ENCODE results near the gene S100A7A. TPM values are rescaled to one million over a fixed set of nuclear protein-coding genes. Genes with fewer than 3 reads are reported as not detected.
"Not testable (repeated sequence)": the region's sequence is repeated elsewhere in the genome, so short reads cannot be mapped to it uniquely, and the experiment has no call there.

S100A7A gene
- total and polyA plus RNA-seq, 2 of the 8 experiments (the other 6 are each of a cell fraction or from before 2014, with no cell fraction given), result not detected

DNA sequence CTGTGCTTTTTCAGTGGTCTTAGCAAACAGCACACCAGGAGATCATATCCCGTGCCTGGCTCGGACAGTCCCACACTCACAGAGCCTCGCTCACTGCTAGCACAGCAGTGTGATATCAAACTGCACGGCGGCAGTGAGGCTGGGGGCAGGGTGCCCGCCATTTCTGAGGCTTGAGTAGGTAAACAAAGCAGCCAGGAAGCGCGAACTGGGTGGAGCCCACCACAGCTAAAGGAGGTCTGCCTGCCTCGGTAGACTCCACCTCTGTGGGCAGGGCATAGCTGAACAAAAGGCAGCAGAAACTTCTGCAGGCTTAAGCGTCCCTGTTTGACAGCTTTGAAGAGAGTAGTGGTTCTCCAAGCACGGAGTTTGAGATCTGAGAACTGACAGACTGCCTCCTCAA lies 9.0 kb upstream of the S100A7A start:
- not testable (repeated sequence) for H3K9ac ChIP-seq (replicated peaks in 1 of 4; ENCODE audit: extremely low read depth in 1 of 4, low read depth in 3 of 4, low read length in 3 of 4); H2AFZ ChIP-seq (ENCODE audit: low read length); H3K56ac ChIP-seq (replicated peaks; ENCODE audit: insufficient read length, low read depth, low read length); H3K79me2 ChIP-seq (ENCODE audit: control insufficient read depth in 1 of 2, insufficient read depth in 2 of 2, low read length in 2 of 2); H3K4me2 ChIP-seq (ENCODE audit: insufficient read depth in 1 of 2, low read depth in 2 of 2, low read length in 2 of 2); H4K5ac ChIP-seq (ENCODE audit: insufficient read length, low read depth, low read length); H3K23ac ChIP-seq (ENCODE audit: insufficient read length); H3K9me3 ChIP-seq (ENCODE audit: insufficient read depth in 2 of 2, low read depth in 1 of 2, low read length in 1 of 2); H2BK12ac ChIP-seq (ENCODE audit: low read depth, low read length); H3K18ac ChIP-seq (ENCODE audit: extremely low read depth, low read length); H3K4me3 ChIP-seq (ENCODE audit: extremely low read depth in 1 of 4, insufficient read depth in 2 of 4, low read depth in 3 of 4, low read length in 4 of 4); H3K79me1 ChIP-seq (ENCODE audit: low read depth, low read length); H2BK20ac ChIP-seq (ENCODE audit: low read length); H3K14ac ChIP-seq (ENCODE audit: insufficient read length); H3K23me2 ChIP-seq (ENCODE audit: low read depth, low read length); H3K4me1 ChIP-seq (replicated peaks in 1 of 4; ENCODE audit: control insufficient read depth in 3 of 4, insufficient read depth in 4 of 4, low read length in 3 of 4); H3K27ac ChIP-seq (ENCODE audit: low read depth, low read length); H4K8ac ChIP-seq (ENCODE audit: extremely low read depth, insufficient read depth, low read length); H4K20me1 ChIP-seq (replicated peaks in 1 of 2; ENCODE audit: control insufficient read depth in 1 of 2, insufficient read depth in 2 of 2, low read length in 2 of 2); H3K4ac ChIP-seq (replicated peaks; ENCODE audit: insufficient read length, low read depth, low read length); H2BK5ac ChIP-seq (ENCODE audit: low read depth, low read length); H2BK15ac ChIP-seq (ENCODE audit: low read length); FAIRE-seq; H4K91ac ChIP-seq (replicated peaks; ENCODE audit: insufficient read length, low read length); H2BK120ac ChIP-seq (replicated peaks; ENCODE audit: low read depth, low read length); H3K36me3 ChIP-seq (ENCODE audit: control insufficient read depth in 2 of 4, insufficient read depth in 4 of 4, low read length in 3 of 4)
- ChIA-PET CTCF (ENCODE audit: partially characterized antibody) (interaction anchor here (0.8 to 3.0 kb wide), 9 partner anchors 10 to 102 kb away, joined by 3 to 8 read pairs (median 4); no protein-coding TSS in a partner anchor), POLR2A (ENCODE audit: partially characterized antibody) (interaction anchor here (0.8 kb wide), 1 partner anchor 87 kb away, joined by 3 read pairs; no protein-coding TSS in a partner anchor)
- peak in 1 of 2 experiments; percentile 29 for DNase-seq (ENCODE audit: low read depth in 1 of 2, low spot score in 2 of 2)
- 79% methylated on average over 11 of the region's 11 CpGs; no CpG with 5 or more reads in 1 of the 2 experiments for WGBS, 2 experiments (ENCODE audit: extremely low coverage in 1 of 2, insufficient coverage in 1 of 2, insufficient read length in 1 of 2, insufficient replicate concordance in 2 of 2, low coverage in 1 of 2, low lambda C conversion rate in 2 of 2, missing lambda C conversion rate in 1 of 2)
- Histone ChIP-seq H2AK5ac (ENCODE audit: low read depth, low read length) (0 out of 2 replicates have a peak overlapping the region, but pooled peaks have one; percentile 53), H3K27me3 (replicated peaks in 1 of 4; ENCODE audit: control insufficient read depth in 3 of 4, extremely low read depth in 1 of 4, insufficient read depth in 3 of 4, low read length in 3 of 4) (peaks cover 0 to 11% (median 8%) of the 10 kb centered on the region in 4 experiments; a peak in 6 of 7 replicates)

- H4K20me1 ChIP-seq (replicated peaks in 1 of 2; ENCODE audit: control insufficient read depth in 1 of 2, insufficient read depth in 2 of 2, low read length in 2 of 2); H3K23ac ChIP-seq (ENCODE audit: insufficient read length); FAIRE-seq; POLR2A ChIA-PET (ENCODE audit: partially characterized antibody); H4K8ac ChIP-seq (ENCODE audit: extremely low read depth, insufficient read depth, low read length); H3K9me3 ChIP-seq (ENCODE audit: insufficient read depth in 2 of 2, low read depth in 1 of 2, low read length in 1 of 2); H3K79me1 ChIP-seq (ENCODE audit: low read depth, low read length); H3K4me1 ChIP-seq (replicated peaks in 1 of 4; ENCODE audit: control insufficient read depth in 3 of 4, insufficient read depth in 4 of 4, low read length in 3 of 4); H3K9ac ChIP-seq (replicated peaks in 1 of 4; ENCODE audit: extremely low read depth in 1 of 4, low read depth in 3 of 4, low read length in 3 of 4); H3K4me2 ChIP-seq (ENCODE audit: insufficient read depth in 1 of 2, low read depth in 2 of 2, low read length in 2 of 2); H3K27me3 ChIP-seq (replicated peaks in 1 of 4; ENCODE audit: control insufficient read depth in 3 of 4, extremely low read depth in 1 of 4, insufficient read depth in 3 of 4, low read length in 3 of 4); DNase-seq (ENCODE audit: low read depth in 1 of 2, low spot score in 2 of 2); H4K5ac ChIP-seq (ENCODE audit: insufficient read length, low read depth, low read length); H3K4ac ChIP-seq (replicated peaks; ENCODE audit: insufficient read length, low read depth, low read length); H3K79me2 ChIP-seq (ENCODE audit: control insufficient read depth in 1 of 2, insufficient read depth in 2 of 2, low read length in 2 of 2); H2BK15ac ChIP-seq (ENCODE audit: low read length); H3K18ac ChIP-seq (ENCODE audit: extremely low read depth, low read length); H2AK5ac ChIP-seq (ENCODE audit: low read depth, low read length); H3K14ac ChIP-seq (ENCODE audit: insufficient read length); H2BK12ac ChIP-seq (ENCODE audit: low read depth, low read length); H2AFZ ChIP-seq (ENCODE audit: low read length); H3K23me2 ChIP-seq (ENCODE audit: low read depth, low read length); H2BK120ac ChIP-seq (replicated peaks; ENCODE audit: low read depth, low read length); H3K4me3 ChIP-seq (ENCODE audit: extremely low read depth in 1 of 4, insufficient read depth in 2 of 4, low read depth in 3 of 4, low read length in 4 of 4); H3K27ac ChIP-seq (ENCODE audit: low read depth, low read length); H3K36me3 ChIP-seq (ENCODE audit: control insufficient read depth in 2 of 4, insufficient read depth in 4 of 4, low read length in 3 of 4); H2BK5ac ChIP-seq (ENCODE audit: low read depth, low read length); H3K56ac ChIP-seq (replicated peaks; ENCODE audit: insufficient read length, low read depth, low read length); H2BK20ac ChIP-seq (ENCODE audit: low read length); H4K91ac ChIP-seq (replicated peaks; ENCODE audit: insufficient read length, low read length): not testable (repeated sequence)
- CTCF ChIA-PET (ENCODE audit: partially characterized antibody), result interaction anchor here (0.6 to 0.7 kb wide), 2 partner anchors 81 to 88 kb away, joined by 3 read pairs; no protein-coding TSS in a partner anchor
These were observed 2.4 kb upstream of the S100A7A start for GRCh38 chr1:153413961-153414360.
